A172 (cell line): Measurements from ENCODE around the gene TRMT10B. TPM values are rescaled to one million over a fixed set of nuclear protein-coding genes. Genes with fewer than 3 reads are reported as not detected.
"Not testable (repeated sequence)": the region's sequence is repeated elsewhere in the genome, so short reads cannot be mapped to it uniquely, and the experiment has no call there.

Experiments used
- DNase-seq: peaks from one replicate; pipeline ENCODE4 v3.0.0-alpha.2; 2015; ENCODE audit warnings: low spot score
- total RNA-seq: library from RNA; depleted of rRNA; stranded (reverse); fragments of >200 nt; shearing (Covaris generic); gene quantifications from 2 replicates; pipeline ENCODE4 v1.2.3, GENCODE V29; 2014; rRNA removed

TRMT10B gene
- total RNA-seq, 1 experiment from 2014 or later = 1.2 TPM

GRCh38 chr9:37800631-37801286, 47.2 kb downstream of the TRMT10B start, which contains the start of gene DCAF10:
Gene DCAF10 (plus strand): TSS chr9:37800797. CDS start chr9:37800867, 70 bp downstream.
- peak; percentile 60 for DNase-seq

GRCh38 chr9:37801287-37801850, 47.8 kb downstream of the TRMT10B start:
- no peak for DNase-seq

- DNase-seq = no peak
These were observed 48.5 kb downstream of the TRMT10B start for GRCh38 chr9:37801959-37802711.

GRCh38 chr9:37806271-37806670, 52.7 kb downstream of the TRMT10B start:
- DNase-seq = no peak

- not testable (repeated sequence) for DNase-seq
These were observed 56.1 kb downstream of the TRMT10B start for GRCh38 chr9:37809676-37810075.

GRCh38 chr9:37811906-37812476, 58.4 kb downstream of the TRMT10B start:
- DNase-seq = no peak

GRCh38 chr9:37812773-37813379, 59.3 kb downstream of the TRMT10B start:
- DNase-seq = no peak

GRCh38 chr9:37818849-37819248, 65.2 kb downstream of the TRMT10B start:
- no peak for DNase-seq

- no peak for DNase-seq
These were observed 66.5 kb downstream of the TRMT10B start for GRCh38 chr9:37820142-37820541.

GRCh38 chr9:37825174-37825573, 71.6 kb downstream of the TRMT10B start:
- DNase-seq = not testable (repeated sequence)

GRCh38 chr9:37827483-37828165, 74.0 kb downstream of the TRMT10B start:
- DNase-seq = no peak

Other genes starting within 250 kb of the TRMT10B start
- 3.9 and 6.3 TPM in 2 replicates for gene FBXO10, start 177.4 kb upstream of the TRMT10B start, total RNA-seq
- 255 and 361 TPM in 2 replicates for gene TOMM5, start 161.2 kb upstream of the TRMT10B start, total RNA-seq
- 0.19 TPM in 1 of 2 replicates, not detected in the other for gene FRMPD1, start 102.9 kb upstream of the TRMT10B start, total RNA-seq
- 96.7 and 249 TPM in 2 replicates for gene EXOSC3, start 31.3 kb downstream of the TRMT10B start, total RNA-seq
- 9.5 and 11.1 TPM in 2 replicates for gene DCAF10, start 47.0 kb downstream of the TRMT10B start, total RNA-seq
- gene SLC25A51, start 150.3 kb downstream of the TRMT10B start, total RNA-seq = 52.2 and 53.3 TPM in 2 replicates